ENCODE measurements around the gene HTN1. TPM values are rescaled to one million over a fixed set of nuclear protein-coding genes. Genes with fewer than 3 reads are reported as not detected.

The HTN1 gene
- total RNA-seq (2022; extraction: Qiagen RNA extraction; ENCODE audit: low read depth), result not detected in 5 replicates

DNA sequence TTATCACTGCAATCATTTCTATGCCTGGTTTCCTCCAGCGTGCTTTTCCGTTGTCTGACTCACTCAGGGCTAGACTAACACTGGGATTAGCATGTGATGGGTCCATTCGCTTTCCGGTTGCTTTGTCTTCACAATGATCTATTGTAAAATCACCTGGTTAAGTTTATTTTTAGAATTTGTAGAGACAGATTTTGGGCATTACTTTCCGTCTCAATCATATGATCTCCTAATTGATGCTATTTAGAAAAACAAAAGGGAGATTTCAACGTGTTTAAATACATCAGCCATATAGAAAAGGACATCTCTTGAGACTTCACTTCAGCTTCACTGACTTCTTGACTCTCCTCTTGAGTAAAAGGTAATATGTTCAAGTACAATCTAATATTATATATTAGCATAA, at the start of gene HTN1:
Gene HTN1 (plus strand): TSS at position 301 of the 400 bp plus-strand sequence. CDS start 2,639 bp downstream, outside the sequence.

DNA sequence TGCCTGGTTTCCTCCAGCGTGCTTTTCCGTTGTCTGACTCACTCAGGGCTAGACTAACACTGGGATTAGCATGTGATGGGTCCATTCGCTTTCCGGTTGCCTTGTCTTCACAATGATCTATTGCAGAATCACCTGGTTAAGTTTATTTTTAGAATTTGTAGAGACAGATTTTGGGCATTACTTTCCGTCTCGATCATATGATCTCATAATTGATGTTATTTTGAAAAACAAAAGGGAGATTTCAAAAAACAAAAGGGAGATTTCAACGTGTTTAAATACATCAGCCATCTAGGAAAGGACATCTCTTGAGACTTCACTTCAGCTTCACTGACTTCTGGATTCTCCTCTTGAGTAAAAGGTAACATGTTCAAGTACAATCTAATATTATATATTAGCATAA, 22.1 kb upstream of the HTN1 start, which contains the start of gene HTN3:
Gene HTN3 (plus strand): TSS at position 301 of the 400 bp plus-strand sequence. CDS start 2,282 bp downstream, outside the sequence.

Other genes starting within 250 kb of the HTN1 start
- not detected in 5 replicates for gene SULT1E1, start 190.3 kb upstream of the HTN1 start, total RNA-seq (2022; extraction: Qiagen RNA extraction; ENCODE audit: low read depth)
- gene CSN1S1, start 119.4 kb upstream of the HTN1 start, total RNA-seq (2022; extraction: Qiagen RNA extraction; ENCODE audit: low read depth), result not detected in 5 replicates
- gene CSN2, start 84.7 kb upstream of the HTN1 start, total RNA-seq (2022; extraction: Qiagen RNA extraction; ENCODE audit: low read depth), result not detected in 5 replicates
- gene STATH, start 54.5 kb upstream of the HTN1 start, total RNA-seq (2022; extraction: Qiagen RNA extraction; ENCODE audit: low read depth), result not detected in 5 replicates
- gene HTN3, start 22.0 kb upstream of the HTN1 start, total RNA-seq (2022; extraction: Qiagen RNA extraction; ENCODE audit: low read depth), result not detected in 5 replicates
- gene PRR27, start 103.8 kb downstream of the HTN1 start, total RNA-seq (2022; extraction: Qiagen RNA extraction; ENCODE audit: low read depth), result not detected in 5 replicates
- gene ODAM, start 145.3 kb downstream of the HTN1 start, total RNA-seq (2022; extraction: Qiagen RNA extraction; ENCODE audit: low read depth), result not detected in 5 replicates
- gene FDCSP, start 175.7 kb downstream of the HTN1 start, total RNA-seq (2022; extraction: Qiagen RNA extraction; ENCODE audit: low read depth), result not detected in 5 replicates
- not detected in 5 replicates for gene CSN3, start 192.2 kb downstream of the HTN1 start, total RNA-seq (2022; extraction: Qiagen RNA extraction; ENCODE audit: low read depth)

All from A549 treated with DMSO at 1 μM for 4 hours (cell line).